HUES48 (cell line): Measurements from ENCODE around the gene LRRTM4.

Experiments
- H3K27ac ChIP-seq: one replicate; pipeline ENCODE4 v1.7.0; 2013; ENCODE audit warnings: low read depth, low read length, inconsistent platforms
- H3K27me3 ChIP-seq: 2 replicates; pipeline ENCODE4 v1.6.1; 2013; ENCODE audit warnings: mild to moderate bottlenecking, low read length; ENCODE audit not compliant: control insufficient read depth, insufficient read depth
- H3K36me3 ChIP-seq: 2 replicates; pipeline ENCODE4 v1.6.1; 2013; ENCODE audit warnings: low read length; ENCODE audit not compliant: control insufficient read depth, insufficient read depth
- H3K4me1 ChIP-seq: 2 replicates; pipeline ENCODE4 v1.6.1; 2013; ENCODE audit warnings: mild to moderate bottlenecking, low read length; ENCODE audit not compliant: control insufficient read depth, insufficient read depth
- H3K4me3 ChIP-seq: 2 replicates; pipeline ENCODE4 v1.5.1; 2013; ENCODE audit warnings: mild to moderate bottlenecking, low read depth, low read length
- H3K9ac ChIP-seq: 2 replicates; pipeline ENCODE4 v1.6.1; 2013; ENCODE audit warnings: mild to moderate bottlenecking, low read depth, low read length, moderate library complexity
- H3K9me3 ChIP-seq: 2 replicates; pipeline ENCODE4 v1.6.1; 2013; ENCODE audit warnings: low read length; ENCODE audit not compliant: control insufficient read depth, insufficient read depth

Gene LRRTM4

GRCh38 chr2:76895469-76895868 lies 626.7 kb downstream of the LRRTM4 start:
- H3K4me3 ChIP-seq, result no peak overlapping the region
- no peaks in the 10 kb centered on the region for H3K27me3 ChIP-seq
- no peaks in the 10 kb centered on the region for H3K36me3 ChIP-seq
- H3K9me3 ChIP-seq, result no peaks in the 10 kb centered on the region
- H3K9ac ChIP-seq, result no peak overlapping the region
- no peaks in the 10 kb centered on the region for H3K4me1 ChIP-seq
- no peak overlapping the region for H3K27ac ChIP-seq

DNA sequence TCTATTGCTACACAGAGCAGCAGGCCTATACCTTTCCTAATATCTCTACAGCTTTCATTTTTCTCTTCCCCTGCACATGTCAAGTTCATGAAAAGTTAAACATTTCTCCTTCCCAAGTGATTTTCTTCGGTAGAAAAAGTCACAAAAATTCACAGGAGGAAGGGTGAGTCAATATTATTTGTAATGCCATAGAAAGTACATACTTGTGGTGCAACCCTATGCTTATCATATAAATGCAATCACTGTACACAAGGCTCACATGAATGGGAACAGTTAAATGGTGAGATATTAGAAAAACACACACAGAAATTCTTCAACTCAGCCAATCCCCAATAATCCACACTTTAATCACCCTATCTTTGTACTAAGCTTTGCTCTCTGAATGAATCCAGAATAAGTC lies 651.6 kb downstream of the LRRTM4 start:
- no peak overlapping the region for H3K27ac ChIP-seq
- H3K9ac ChIP-seq, result no peak overlapping the region
- H3K9me3 ChIP-seq, result no peaks in the 10 kb centered on the region
- H3K4me1 ChIP-seq, result peaks cover 5% of the 10 kb centered on the region; the same call in 1 of the 2 replicates
- no peaks in the 10 kb centered on the region for H3K36me3 ChIP-seq
- H3K27me3 ChIP-seq, result no peaks in the 10 kb centered on the region
- H3K4me3 ChIP-seq, result no peak overlapping the region

GRCh38 chr2:76870011-76870410 lies 652.2 kb downstream of the LRRTM4 start:
- Histone ChIP-seq H3K27ac (no peak overlapping the region), H3K9me3 (no peaks in the 10 kb centered on the region), H3K36me3 (no peaks in the 10 kb centered on the region), H3K9ac (no peak overlapping the region), H3K4me1 (peaks cover 5% of the 10 kb centered on the region; the same call in 1 of the 2 replicates), H3K27me3 (no peaks in the 10 kb centered on the region), H3K4me3 (no peak overlapping the region)

- no peak overlapping the region for H3K9ac ChIP-seq
- H3K36me3 ChIP-seq, result no peaks in the 10 kb centered on the region
- no peaks in the 10 kb centered on the region for H3K27me3 ChIP-seq
Measured at GRCh38 chr2:76867854-76868253, 654.3 kb downstream of the LRRTM4 start.

GRCh38 chr2:76866464-76866863 lies 655.7 kb downstream of the LRRTM4 start:
- no peaks in the 10 kb centered on the region for H3K27me3 ChIP-seq
- no peak overlapping the region for H3K27ac ChIP-seq

More at GRCh38 chr2:76867854-76868253, 654.3 kb downstream of the LRRTM4 start:
- Histone ChIP-seq H3K9me3 (no peaks in the 10 kb centered on the region), H3K27ac (no peak overlapping the region), H3K4me3 (no peak overlapping the region), H3K4me1 (peaks cover 5% of the 10 kb centered on the region; the same call in 1 of the 2 replicates)

GRCh38 chr2:76862901-76863300 lies 659.3 kb downstream of the LRRTM4 start:
- no peaks in the 10 kb centered on the region for H3K4me1 ChIP-seq
- H3K4me3 ChIP-seq, result no peak overlapping the region
- H3K27me3 ChIP-seq, result no peaks in the 10 kb centered on the region
- H3K9ac ChIP-seq, result no peak overlapping the region
- no peaks in the 10 kb centered on the region for H3K9me3 ChIP-seq
- H3K36me3 ChIP-seq, result no peaks in the 10 kb centered on the region
- H3K27ac ChIP-seq, result no peak overlapping the region

More at GRCh38 chr2:76866464-76866863, 655.7 kb downstream of the LRRTM4 start:
- Histone ChIP-seq H3K4me3 (no peak overlapping the region), H3K4me1 (peaks cover 5% of the 10 kb centered on the region; the same call in 1 of the 2 replicates), H3K9ac (no peak overlapping the region), H3K9me3 (no peaks in the 10 kb centered on the region), H3K36me3 (no peaks in the 10 kb centered on the region)

DNA sequence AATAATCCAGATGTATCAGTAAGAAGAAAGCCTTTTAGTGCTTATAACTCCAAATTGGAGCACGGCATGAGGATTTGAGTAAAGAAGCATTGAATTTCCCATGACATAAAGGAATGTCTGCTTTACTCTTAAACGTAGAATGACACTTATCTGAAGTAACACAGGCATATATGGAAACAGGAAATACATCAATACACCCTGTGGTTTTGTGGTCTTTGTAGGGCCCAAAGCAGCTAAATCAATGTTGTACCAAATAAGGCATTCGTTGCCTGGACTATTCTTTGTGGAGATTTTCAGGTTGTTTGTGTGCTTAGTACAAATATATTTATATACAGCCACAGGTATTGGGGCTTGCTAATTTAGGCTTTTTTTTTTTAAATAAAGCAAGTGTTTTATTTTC lies 660.5 kb downstream of the LRRTM4 start:
- no peaks in the 10 kb centered on the region for H3K36me3 ChIP-seq
- no peak overlapping the region for H3K9ac ChIP-seq
- no peak overlapping the region for H3K4me3 ChIP-seq

GRCh38 chr2:76851000-76851399 lies 671.2 kb downstream of the LRRTM4 start:
- no peaks in the 10 kb centered on the region for H3K36me3 ChIP-seq
- no peaks in the 10 kb centered on the region for H3K4me1 ChIP-seq
- H3K9ac ChIP-seq, result no peak overlapping the region
- no peaks in the 10 kb centered on the region for H3K9me3 ChIP-seq
- no peaks in the 10 kb centered on the region for H3K27me3 ChIP-seq
- no peak overlapping the region for H3K4me3 ChIP-seq
- H3K27ac ChIP-seq, result no peak overlapping the region

More for the DNA sequence above, 660.5 kb downstream of the LRRTM4 start:
- Histone ChIP-seq H3K9me3 (no peaks in the 10 kb centered on the region), H3K27me3 (no peaks in the 10 kb centered on the region), H3K27ac (no peak overlapping the region), H3K4me1 (no peaks in the 10 kb centered on the region)

DNA sequence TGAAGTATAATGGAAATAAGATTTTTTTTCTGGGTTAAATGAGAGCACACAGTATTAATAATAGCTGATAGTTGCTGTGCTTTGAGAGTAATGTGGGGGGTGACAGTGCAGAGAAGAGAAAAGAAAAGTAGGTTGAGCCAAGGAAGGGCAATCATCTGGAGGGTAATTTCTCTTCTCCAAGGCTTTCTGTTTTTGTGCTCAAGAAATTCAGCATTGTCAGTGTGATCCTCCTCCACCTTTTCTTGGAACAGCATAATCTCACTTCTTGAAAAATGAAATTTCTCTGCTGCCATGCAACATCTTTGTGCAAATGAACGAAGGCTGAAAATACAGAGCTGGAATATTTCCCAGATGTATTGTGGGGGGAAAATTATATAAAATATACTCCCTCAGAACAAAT lies 673.1 kb downstream of the LRRTM4 start:
- H3K36me3 ChIP-seq, result no peaks in the 10 kb centered on the region
- H3K4me3 ChIP-seq, result no peak overlapping the region
- H3K9ac ChIP-seq, result no peak overlapping the region
- H3K27me3 ChIP-seq, result no peaks in the 10 kb centered on the region
- no peaks in the 10 kb centered on the region for H3K9me3 ChIP-seq
- H3K27ac ChIP-seq, result no peak overlapping the region
- no peaks in the 10 kb centered on the region for H3K4me1 ChIP-seq

DNA sequence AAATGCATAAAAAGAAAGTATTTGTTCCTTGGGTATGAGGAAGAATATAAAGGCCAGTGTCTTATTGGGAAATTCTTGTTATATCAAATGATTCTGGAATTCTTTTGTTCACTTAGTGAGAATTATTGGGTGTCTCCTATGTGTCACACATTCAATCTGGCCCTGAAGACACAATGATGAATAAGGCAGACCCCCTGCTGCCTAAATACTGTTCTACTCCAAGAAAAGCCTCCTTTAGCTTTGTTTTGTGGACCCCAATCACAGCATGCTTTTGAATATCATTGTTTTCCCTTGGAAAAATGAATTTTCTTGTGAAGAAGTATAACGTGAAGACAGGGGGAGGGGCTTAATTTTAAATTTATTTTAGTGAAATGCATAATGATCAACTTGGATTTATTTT lies 682.4 kb downstream of the LRRTM4 start:
- Histone ChIP-seq H3K9ac (no peak overlapping the region), H3K27me3 (no peaks in the 10 kb centered on the region), H3K4me1 (no peaks in the 10 kb centered on the region), H3K9me3 (no peaks in the 10 kb centered on the region), H3K4me3 (no peak overlapping the region), H3K36me3 (no peaks in the 10 kb centered on the region), H3K27ac (no peak overlapping the region)

DNA sequence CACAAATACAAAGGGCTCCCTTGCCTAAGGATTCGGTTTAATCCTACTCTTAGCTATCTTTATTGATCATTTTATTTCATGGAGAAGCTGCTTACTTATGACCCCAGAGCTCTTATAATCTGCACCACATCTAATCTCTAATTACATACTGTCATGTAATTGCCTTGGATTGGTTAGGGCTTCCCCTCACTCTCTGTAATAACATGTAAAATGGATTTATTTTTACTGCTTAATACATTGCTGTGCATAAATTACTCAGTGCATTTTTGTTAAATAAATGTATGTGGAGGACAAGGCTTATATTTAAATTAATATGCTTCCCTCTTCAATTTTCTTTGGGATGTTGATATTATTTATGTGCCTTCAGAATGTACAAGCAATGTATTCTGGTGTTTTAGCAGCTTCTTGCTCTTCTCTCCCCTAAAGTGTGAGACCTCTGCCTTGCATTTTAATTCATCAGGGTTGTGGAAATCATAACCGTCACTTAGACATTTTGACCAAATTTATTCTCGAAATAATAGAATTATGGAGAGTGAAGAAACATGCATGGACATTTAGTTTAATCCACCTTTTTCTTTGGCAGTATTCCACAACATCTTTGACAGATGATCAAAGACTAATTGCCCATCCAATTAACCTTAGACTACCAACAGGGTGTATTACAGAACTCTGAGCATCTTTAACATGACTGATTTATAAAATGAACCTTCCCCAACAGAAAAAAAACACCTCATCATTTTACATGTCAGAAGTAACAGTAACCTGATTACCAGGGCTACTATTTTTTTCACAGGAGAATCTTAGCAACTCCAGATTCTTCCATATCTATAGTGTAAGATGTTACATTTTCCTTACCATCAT lies 692.6 kb downstream of the LRRTM4 start:
- Histone ChIP-seq H3K4me3 (no peak overlapping the region), H3K9me3 (no peaks in the 10 kb centered on the region), H3K9ac (no peak overlapping the region), H3K27me3 (no peaks in the 10 kb centered on the region), H3K27ac (no peak overlapping the region), H3K4me1 (peaks cover 5% of the 10 kb centered on the region; the same call in 1 of the 2 replicates), H3K36me3 (no peaks in the 10 kb centered on the region)
